VCaP (cell line): ENCODE data around the gene TIMM10B.

Source experiments
- H3K27ac ChIP-seq: fragments of 450-650 bp; 2 replicates; pipeline ENCODE4 v1.5.1; 2017
- TF ChIP-seq, protein P1 (sequence below): fragments of 450-650 bp; conservative IDR thresholded peaks from 2 replicates; pipeline ENCODE4 v1.5.1; 2017; ENCODE audit warnings: mild to moderate bottlenecking, moderate library complexity

TIMM10B gene

DNA sequence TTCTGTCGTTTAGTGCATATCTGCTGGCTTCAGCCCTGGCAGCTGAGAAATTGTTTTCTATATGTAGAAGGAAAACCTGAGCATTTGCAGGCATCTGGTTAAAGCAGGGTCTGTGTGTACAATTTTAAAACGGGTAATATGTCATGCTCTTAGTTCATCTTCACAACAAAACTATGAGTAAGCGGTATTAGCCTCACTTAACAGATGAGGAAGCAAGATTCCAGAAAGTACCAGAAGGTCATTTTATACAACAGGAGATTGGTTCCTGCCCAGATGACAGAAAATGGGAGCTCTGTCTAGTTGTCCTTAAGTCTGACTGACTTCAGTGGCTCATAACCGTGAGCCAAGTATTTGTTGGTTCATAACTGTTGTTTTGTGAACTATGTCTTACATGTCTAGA is 1.1 kb downstream of the TIMM10B start:
- TF ChIP-seq, protein P1, sequence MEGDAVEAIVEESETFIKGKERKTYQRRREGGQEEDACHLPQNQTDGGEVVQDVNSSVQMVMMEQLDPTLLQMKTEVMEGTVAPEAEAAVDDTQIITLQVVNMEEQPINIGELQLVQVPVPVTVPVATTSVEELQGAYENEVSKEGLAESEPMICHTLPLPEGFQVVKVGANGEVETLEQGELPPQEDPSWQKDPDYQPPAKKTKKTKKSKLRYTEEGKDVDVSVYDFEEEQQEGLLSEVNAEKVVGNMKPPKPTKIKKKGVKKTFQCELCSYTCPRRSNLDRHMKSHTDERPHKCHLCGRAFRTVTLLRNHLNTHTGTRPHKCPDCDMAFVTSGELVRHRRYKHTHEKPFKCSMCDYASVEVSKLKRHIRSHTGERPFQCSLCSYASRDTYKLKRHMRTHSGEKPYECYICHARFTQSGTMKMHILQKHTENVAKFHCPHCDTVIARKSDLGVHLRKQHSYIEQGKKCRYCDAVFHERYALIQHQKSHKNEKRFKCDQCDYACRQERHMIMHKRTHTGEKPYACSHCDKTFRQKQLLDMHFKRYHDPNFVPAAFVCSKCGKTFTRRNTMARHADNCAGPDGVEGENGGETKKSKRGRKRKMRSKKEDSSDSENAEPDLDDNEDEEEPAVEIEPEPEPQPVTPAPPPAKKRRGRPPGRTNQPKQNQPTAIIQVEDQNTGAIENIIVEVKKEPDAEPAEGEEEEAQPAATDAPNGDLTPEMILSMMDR: no peak
- peak overlapping the region; percentile 80; the same call in 1 of the 2 replicates for H3K27ac ChIP-seq

DNA sequence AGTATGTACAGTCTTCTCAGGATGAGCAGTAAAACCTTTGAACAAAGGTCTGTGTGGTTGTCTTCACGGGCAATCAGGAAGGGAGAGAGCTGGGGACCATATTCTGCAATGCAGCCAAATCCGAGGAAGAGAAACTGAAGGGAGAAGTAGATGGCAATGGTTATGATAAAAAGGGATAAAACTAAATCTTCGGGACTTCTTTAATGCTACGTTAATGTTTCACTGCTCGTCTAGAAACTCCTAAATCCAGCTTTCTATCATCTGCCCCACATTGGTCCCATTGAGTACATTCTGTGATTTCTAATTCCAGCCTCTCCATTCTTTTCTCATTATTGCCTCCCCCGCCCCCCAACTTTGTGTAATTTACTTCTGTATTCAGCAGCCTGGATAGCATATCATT is 1.7 kb downstream of the TIMM10B start:
- no peak overlapping the region for H3K27ac ChIP-seq
- TF ChIP-seq, protein P1: no peak

DNA sequence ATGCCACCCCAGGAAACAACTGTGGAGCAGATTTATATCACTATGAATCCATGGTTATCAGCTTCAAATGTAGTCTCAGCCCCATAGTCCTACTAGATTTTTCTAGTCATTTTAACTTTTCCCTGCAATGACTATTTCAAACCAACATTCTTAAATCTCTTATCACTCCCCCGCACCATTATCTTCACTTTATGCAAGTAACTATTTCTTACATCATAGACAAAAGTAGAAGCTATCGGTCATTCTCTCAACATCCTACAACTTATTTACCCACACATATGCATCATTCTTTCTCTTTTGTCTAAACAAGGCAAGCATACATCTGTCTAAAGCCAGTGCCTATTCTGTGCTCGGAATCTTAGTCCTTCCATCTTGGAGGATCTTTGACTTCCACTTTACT is 4.4 kb downstream of the TIMM10B start:
- TF ChIP-seq, protein P1: no peak
- H3K27ac ChIP-seq: no peak overlapping the region

DNA sequence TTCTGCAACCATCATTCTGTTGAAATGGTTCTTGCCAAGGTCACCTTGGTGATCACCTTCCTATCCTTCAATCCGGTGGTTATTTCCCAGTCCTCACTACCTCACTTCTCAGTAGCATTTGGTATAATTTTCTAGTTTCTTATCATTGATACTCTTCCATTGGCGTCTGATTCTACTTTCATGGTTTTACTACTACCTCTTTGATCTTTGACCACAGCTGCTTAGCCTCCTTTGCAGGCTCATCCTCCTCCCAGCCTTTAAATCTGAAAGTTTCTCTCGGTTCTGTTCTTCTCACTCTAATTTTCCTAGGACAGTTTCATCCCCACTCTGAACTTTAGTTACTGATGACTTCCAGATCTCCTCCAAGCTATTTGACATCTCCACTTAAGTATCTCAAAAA is 5.0 kb downstream of the TIMM10B start:
- H3K27ac ChIP-seq: no peak overlapping the region
- TF ChIP-seq, protein P1: no peak

DNA sequence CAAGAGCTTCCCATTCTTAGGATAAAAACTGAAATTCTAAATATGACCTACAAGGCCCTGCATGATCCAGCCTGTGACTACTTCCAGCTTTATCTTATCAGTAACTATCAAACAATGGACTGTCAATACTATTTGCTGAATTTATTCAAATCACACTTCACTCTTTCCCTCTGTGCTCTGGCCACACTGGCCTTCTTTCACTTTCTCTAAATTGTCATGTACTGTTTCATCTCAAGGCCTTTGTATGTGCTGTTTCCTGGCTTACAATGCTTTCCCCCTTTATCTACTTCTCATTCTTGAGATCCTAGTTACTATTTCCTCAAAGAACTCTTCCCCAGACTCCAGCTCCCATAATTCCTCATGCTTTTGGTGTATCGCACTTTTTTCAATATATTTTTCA is 5.6 kb downstream of the TIMM10B start:
- TF ChIP-seq, protein P1: no peak
- H3K27ac ChIP-seq: no peak overlapping the region

DNA sequence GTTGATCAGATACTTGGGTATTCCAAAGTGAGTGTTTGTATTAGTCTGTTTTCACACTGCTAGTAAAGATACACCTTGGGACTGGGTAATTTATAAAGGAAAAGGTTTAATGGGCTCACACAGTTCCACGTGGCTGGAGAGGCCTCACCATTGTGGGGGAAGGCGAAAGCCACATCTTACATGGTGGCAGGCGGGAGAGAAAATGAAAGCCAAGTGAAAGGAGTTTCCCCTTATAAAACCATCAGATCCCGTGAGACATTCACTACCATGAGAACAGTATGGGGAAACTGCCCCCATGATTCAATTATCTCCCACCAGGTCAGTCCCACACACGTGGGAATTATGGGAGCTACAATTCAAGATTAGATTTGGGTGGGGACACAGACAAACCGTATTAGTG is 7.0 kb downstream of the TIMM10B start:
- TF ChIP-seq, protein P1: no peak
- H3K27ac ChIP-seq: peak overlapping the region; percentile 64; the same call in 1 of the 2 replicates

DNA sequence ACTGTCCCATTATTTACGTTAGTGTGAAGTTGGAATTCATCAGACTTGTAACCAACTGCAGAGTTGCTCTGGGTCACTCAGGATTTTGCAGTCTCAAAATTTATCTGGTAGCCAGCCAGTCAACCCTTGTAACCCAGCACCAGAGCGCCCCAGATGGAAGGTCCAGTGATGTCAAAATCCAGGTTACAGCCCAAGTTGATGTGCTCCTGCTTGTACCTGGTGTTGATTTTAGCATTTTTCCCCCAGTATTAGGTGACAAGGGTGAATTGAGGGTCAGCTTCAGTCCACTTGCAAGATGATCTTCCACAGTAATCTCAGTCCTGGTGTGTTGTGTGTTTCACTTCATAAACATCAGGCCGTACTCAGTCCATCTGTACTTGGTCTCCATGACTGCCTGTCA is 7.5 kb downstream of the TIMM10B start:
- peak overlapping the region; percentile 64 for H3K27ac ChIP-seq
- TF ChIP-seq, protein P1: no peak

DNA sequence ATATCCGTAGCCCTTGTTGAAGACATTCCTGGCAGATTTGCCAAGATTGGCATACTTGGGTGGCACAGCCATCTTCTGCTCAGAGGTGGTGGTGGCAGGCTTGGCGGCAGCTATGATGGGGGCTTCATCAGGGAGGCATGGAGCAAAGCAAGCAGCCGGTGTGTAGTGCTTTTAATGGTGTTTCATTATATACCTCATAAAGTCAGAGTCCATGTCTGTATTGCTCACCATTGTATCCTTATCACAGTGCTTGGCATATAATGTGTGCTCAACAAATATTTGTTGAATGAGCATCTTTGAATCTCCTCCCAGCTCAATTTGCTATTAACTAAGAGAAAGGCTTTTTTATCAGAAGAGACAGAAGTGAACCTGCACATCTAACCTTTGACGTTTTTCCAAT is 8.0 kb downstream of the TIMM10B start:
- peak overlapping the region; percentile 64 for H3K27ac ChIP-seq
- TF ChIP-seq, protein P1: no peak
